Prostate gland (tissue), 2 donors: ENCODE data around the gene CST4.

ENCODE experiments used
- CTCF ChIP-seq, 4 experiments: fragments of 200-600 bp in 2 of 4; fragments of 450-650 bp in 2 of 4; sonication (generic) in 2 of 4; IDR thresholded peaks; 1 replicate in 3 of 4; 2 replicates in 1 of 4; pipeline ENCODE4 v1.5.1; 2016 to 2019; ENCODE audit warnings: antibody characterized with exemption in 4 of 4, mild to moderate bottlenecking in 2 of 4, moderate library complexity in 2 of 4
- POLR2A ChIP-seq: fragments of 450-650 bp; IDR thresholded peaks from one replicate; pipeline ENCODE4 v1.6.1; 2016; ENCODE audit warnings: antibody characterized with exemption, mild to moderate bottlenecking

GRCh38 chr20:23725102-23725501, 36.3 kb upstream of the CST4 start:
- no peak for TF ChIP-seq CTCF (IDR thresholded peaks at IDR 0.05)
- no peak for TF ChIP-seq POLR2A
